ENCODE data around the gene CLPTM1L. TPM values are rescaled to one million over a fixed set of nuclear protein-coding genes. Genes with fewer than 3 reads are reported as not detected.
A peak's percentile ranks its signal among the peaks of the same experiment; 100 is the strongest.

CLPTM1L gene
- total RNA-seq, 2 experiments from 2014 or later, result 47.2 to 47.4 TPM

GRCh38 chr5:1319436-1320256 lies 25.3 kb downstream of the CLPTM1L start:
- peaks cover 64% of the 10 kb centered on the region for H3K36me3 ChIP-seq (ENCODE audit: insufficient read depth, low read length)
- ChIA-PET POLR2A (interaction anchor here (1.8 kb wide), 1 partner anchor 25 kb away, joined by 4 read pairs; the partner anchor contains the start of gene CLPTM1L), CTCF (no interaction called here)
- intact Hi-C loops (cut with DNase I, micrococcal nuclease), result loop anchor here in 1 of 2 experiments (10.0 kb wide), 1 partner anchor 65 kb away; no protein-coding TSS in a partner anchor
- H3K27me3 Mint-ChIP-seq, result no peaks in the 10 kb centered on the region
- peaks cover 30% of the 10 kb centered on the region for H3K4me1 Mint-ChIP-seq (ENCODE audit: low read depth)
- no peak for ATAC-seq (ENCODE audit: poor library complexity)
- H3K4me1 ChIP-seq (ENCODE audit: insufficient read depth, low read length), result peaks cover 28% of the 10 kb centered on the region
- H3K4me3 Mint-ChIP-seq, result no peak overlapping the region
- no peak overlapping the region for H3K27ac ChIP-seq (ENCODE audit: low read depth in 1 of 2, low read length in 2 of 2)
- no peaks in the 10 kb centered on the region for H3K9me3 ChIP-seq (ENCODE audit: control insufficient read depth in 1 of 2, insufficient read depth in 1 of 2, low read length in 2 of 2)
- peaks cover 79% of the 10 kb centered on the region for H3K36me3 Mint-ChIP-seq (ENCODE audit: low read depth)
- no peak overlapping the region for H3K4me3 ChIP-seq (ENCODE audit: low read length)
- H3K9me3 Mint-ChIP-seq, result no peaks in the 10 kb centered on the region
- H3K27ac Mint-ChIP-seq, result no peak overlapping the region
- peak in 2 of 14 experiments; percentile 10 to 32 for DNase-seq
- TF ChIP-seq, protein P1, sequence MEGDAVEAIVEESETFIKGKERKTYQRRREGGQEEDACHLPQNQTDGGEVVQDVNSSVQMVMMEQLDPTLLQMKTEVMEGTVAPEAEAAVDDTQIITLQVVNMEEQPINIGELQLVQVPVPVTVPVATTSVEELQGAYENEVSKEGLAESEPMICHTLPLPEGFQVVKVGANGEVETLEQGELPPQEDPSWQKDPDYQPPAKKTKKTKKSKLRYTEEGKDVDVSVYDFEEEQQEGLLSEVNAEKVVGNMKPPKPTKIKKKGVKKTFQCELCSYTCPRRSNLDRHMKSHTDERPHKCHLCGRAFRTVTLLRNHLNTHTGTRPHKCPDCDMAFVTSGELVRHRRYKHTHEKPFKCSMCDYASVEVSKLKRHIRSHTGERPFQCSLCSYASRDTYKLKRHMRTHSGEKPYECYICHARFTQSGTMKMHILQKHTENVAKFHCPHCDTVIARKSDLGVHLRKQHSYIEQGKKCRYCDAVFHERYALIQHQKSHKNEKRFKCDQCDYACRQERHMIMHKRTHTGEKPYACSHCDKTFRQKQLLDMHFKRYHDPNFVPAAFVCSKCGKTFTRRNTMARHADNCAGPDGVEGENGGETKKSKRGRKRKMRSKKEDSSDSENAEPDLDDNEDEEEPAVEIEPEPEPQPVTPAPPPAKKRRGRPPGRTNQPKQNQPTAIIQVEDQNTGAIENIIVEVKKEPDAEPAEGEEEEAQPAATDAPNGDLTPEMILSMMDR (IDR thresholded peaks at IDR 0.05), result no peak
- no peaks in the 10 kb centered on the region for H3K27me3 ChIP-seq (ENCODE audit: control insufficient read depth in 1 of 2, insufficient read depth in 2 of 2, low read length in 2 of 2)

- no peak overlapping the region for H3K27ac ChIP-seq (ENCODE audit: low read depth in 1 of 2, low read length in 2 of 2)
- Mint-ChIP-seq H3K4me1 (ENCODE audit: low read depth) (peaks cover 39% of the 10 kb centered on the region), H3K4me3 (no peak overlapping the region), H3K27me3 (no peaks in the 10 kb centered on the region), H3K9me3 (no peaks in the 10 kb centered on the region), H3K27ac (no peak overlapping the region), H3K36me3 (ENCODE audit: low read depth) (peaks cover 70% of the 10 kb centered on the region)
- no peak for ATAC-seq (ENCODE audit: poor library complexity)
- ChIA-PET POLR2A (interaction anchor here (0.7 to 4.3 kb wide), 3 partner anchors 9 to 26 kb away, joined by 4 to 22 read pairs (median 4); partner anchors contain the start of gene CLPTM1L), CTCF (no interaction called here)
- H3K4me1 ChIP-seq (ENCODE audit: insufficient read depth, low read length), result peaks cover 37% of the 10 kb centered on the region
- peaks cover 55% of the 10 kb centered on the region for H3K36me3 ChIP-seq (ENCODE audit: insufficient read depth, low read length)
- TF ChIP-seq, protein P1 (IDR thresholded peaks at IDR 0.05), result no peak
- H3K4me3 ChIP-seq (ENCODE audit: low read length), result no peak overlapping the region
- H3K9me3 ChIP-seq (ENCODE audit: control insufficient read depth in 1 of 2, insufficient read depth in 1 of 2, low read length in 2 of 2), result no peaks in the 10 kb centered on the region
- intact Hi-C loops (cut with DNase I, micrococcal nuclease), result loop anchor here in 1 of 2 experiments (10.0 kb wide), 1 partner anchor 64 kb away; no protein-coding TSS in a partner anchor
- no peaks in the 10 kb centered on the region for H3K27me3 ChIP-seq (ENCODE audit: control insufficient read depth in 1 of 2, insufficient read depth in 2 of 2, low read length in 2 of 2)
- peak in 2 of 14 experiments; percentile 15 to 32 for DNase-seq
Observed at GRCh38 chr5:1318659-1319251, 26.1 kb downstream of the CLPTM1L start.

DNA sequence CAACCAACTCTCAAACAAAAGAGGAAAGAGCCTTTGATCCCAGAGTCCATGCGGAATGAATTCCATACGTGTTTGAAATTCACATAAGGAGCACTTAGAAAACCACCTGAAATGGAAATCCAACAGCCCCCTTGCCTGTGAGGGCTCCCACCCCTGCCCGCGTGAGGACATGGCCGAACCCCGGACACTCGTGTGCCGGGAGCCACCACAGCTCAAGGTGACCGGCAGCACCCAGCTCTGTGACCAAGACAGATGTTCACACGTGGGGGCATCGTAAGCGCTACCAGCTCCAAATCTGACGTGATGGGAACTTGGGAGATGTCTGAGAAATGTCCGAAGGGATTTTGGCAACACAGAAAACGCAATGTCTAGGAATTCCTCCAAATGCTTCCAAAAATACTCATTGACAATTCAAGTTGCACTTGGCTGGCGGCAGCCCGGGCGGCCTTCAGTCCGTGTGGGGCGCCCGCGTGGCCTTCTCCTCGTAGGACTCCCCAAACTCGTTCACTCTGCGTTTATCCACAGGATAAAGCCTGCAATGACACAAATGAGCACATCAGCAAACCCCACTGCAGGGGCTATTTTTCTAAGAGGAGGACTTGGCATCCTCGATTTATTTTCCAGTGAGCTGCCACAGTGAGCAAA lies 26.9 kb downstream of the CLPTM1L start:
- peak in 2 of 14 experiments; percentile 8 to 25 for DNase-seq
- H3K4me3 Mint-ChIP-seq, result no peak overlapping the region
- H3K27ac Mint-ChIP-seq, result peak overlapping the region; percentile 95
- peaks cover 46% of the 10 kb centered on the region for H3K4me1 Mint-ChIP-seq (ENCODE audit: low read depth)
- H3K36me3 Mint-ChIP-seq (ENCODE audit: low read depth), result peaks cover 68% of the 10 kb centered on the region
- no peak for ATAC-seq (ENCODE audit: poor library complexity)
- Histone ChIP-seq H3K4me1 (ENCODE audit: insufficient read depth, low read length) (peaks cover 44% of the 10 kb centered on the region), H3K4me3 (ENCODE audit: low read length) (no peak overlapping the region), H3K27ac (ENCODE audit: low read depth in 1 of 2, low read length in 2 of 2) (no peak overlapping the region), H3K36me3 (ENCODE audit: insufficient read depth, low read length) (peaks cover 49% of the 10 kb centered on the region), H3K27me3 (ENCODE audit: control insufficient read depth in 1 of 2, insufficient read depth in 2 of 2, low read length in 2 of 2) (no peaks in the 10 kb centered on the region), H3K9me3 (ENCODE audit: control insufficient read depth in 1 of 2, insufficient read depth in 1 of 2, low read length in 2 of 2) (no peaks in the 10 kb centered on the region)
- POLR2A ChIA-PET, result interaction anchor here (0.7 to 4.3 kb wide), 4 partner anchors 10 to 63 kb away, joined by 4 to 22 read pairs (median 12); partner anchors contain the start of gene CLPTM1L
- intact Hi-C loops (cut with DNase I, micrococcal nuclease), result loop anchor here in 1 of 2 experiments (2.0 to 10.0 kb wide), 2 partner anchors 27 to 63 kb away; partner anchors contain the start of gene CLPTM1L
- CTCF ChIA-PET, result no interaction called here
- no peaks in the 10 kb centered on the region for H3K27me3 Mint-ChIP-seq
- TF ChIP-seq, protein P1 (IDR thresholded peaks at IDR 0.05), result no peak
- no peaks in the 10 kb centered on the region for H3K9me3 Mint-ChIP-seq
